GM18511 (cell line): ENCODE results near the gene KRTAP10-4.

ENCODE experiments used
- ATAC-seq: cut with Tn5 transposase; IDR thresholded peaks from one replicate; pipeline ENCODE4 v1.9.1; 2021; ENCODE audit warnings: mild to moderate bottlenecking, moderate library complexity; ENCODE audit not compliant: unreplicated experiment

KRTAP10-4 gene

GRCh38 chr21:44615466-44615865 is 41.9 kb downstream of the KRTAP10-4 start:
- no peak for ATAC-seq

- ATAC-seq: no peak
Observed at GRCh38 chr21:44615911-44616590, 42.5 kb downstream of the KRTAP10-4 start.

DNA sequence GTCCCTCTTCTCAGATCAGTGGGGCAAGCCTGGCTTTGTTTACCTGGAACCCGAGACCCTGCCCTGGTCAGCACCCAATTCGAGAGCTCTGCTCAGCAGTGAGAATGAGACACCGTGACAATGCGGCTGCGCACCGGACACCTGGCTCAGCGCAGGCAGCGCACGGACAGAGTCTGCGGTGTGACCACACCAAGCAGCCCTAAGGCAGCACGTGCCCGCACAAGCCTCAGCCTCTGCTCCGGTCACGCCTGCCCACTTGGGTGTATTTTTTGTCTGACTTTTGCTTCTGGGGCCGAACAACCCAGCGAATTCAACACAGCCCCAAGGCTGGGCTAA is 43.0 kb downstream of the KRTAP10-4 start:
- ATAC-seq: no peak

DNA sequence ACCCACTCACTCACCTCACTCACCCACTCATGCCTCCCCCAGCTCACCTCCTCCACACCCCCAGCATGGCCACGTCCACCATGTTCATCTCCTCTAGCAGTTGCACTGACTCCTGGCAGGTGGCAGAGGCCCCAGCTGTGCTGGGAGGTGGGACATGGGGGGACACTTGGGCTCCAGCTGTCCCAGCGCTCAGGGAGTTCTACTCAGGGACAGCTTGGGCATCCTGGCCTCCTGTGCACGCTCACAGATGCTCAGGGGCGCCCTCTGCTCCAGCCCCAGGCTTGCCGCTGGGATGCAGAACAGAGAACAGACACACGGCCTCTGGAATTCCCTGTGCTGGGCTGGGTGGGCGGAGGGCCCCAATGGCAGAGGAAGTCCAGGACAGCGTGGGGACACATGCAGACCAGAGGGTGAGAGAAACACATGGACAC is 43.6 kb downstream of the KRTAP10-4 start:
- no peak for ATAC-seq

DNA sequence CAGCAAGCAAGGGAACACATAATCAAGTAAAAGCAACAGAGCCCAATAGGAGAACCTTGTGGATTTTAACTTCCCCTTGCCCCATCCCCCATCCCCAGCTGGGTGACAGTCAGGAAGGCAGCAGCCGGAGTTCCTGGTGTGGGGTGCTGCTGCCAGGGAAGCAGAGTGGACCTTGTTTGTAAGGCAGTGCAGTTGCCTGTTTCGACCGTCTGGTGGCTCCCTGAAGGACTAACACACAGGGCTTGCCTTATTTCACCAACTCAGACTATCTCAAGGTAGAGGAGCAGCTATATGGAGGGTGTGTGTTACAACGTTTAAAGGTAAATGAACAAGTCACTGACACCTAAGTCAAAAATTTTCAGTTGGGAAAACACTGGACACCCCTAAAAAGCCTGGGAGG is 45.0 kb downstream of the KRTAP10-4 start:
- no peak for ATAC-seq

DNA sequence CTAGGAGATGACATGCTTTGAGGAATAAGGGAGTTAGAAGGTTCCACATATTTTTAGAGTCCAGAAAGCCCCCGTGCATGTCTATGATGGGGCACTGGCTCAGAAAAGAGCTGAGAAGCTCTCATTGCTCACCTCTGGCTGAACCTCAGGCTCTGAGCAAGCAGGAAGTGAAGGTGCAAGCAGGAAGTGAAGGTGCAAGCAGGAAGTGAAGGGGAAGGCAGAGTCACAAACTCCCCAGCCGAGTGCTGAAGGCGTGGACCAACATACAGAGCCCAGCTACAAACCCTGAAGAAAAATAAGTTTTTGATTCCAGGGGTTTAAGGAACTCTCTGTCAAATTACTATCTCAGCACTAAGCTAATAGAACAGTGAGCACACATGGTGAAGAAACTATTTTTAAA is 45.4 kb downstream of the KRTAP10-4 start:
- no peak for ATAC-seq

DNA sequence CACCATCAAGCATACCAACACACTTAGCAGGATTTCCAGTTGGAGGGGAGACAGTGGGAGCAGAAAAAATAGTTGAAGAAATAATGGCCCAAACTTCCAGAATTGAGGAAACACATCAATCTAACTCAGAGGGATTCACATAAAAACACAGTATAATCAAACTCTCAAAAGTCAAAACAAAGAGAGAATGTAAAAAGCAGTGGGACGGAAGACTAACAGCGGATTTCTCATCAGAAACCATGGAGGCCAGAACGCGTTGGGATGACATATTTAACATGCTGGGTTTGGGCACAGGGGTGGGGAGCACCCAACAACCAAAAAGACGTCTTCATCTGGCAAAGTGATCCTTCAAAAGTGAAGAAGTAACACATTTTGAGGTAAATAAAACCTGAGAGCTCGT is 46.4 kb downstream of the KRTAP10-4 start:
- no peak for ATAC-seq

DNA sequence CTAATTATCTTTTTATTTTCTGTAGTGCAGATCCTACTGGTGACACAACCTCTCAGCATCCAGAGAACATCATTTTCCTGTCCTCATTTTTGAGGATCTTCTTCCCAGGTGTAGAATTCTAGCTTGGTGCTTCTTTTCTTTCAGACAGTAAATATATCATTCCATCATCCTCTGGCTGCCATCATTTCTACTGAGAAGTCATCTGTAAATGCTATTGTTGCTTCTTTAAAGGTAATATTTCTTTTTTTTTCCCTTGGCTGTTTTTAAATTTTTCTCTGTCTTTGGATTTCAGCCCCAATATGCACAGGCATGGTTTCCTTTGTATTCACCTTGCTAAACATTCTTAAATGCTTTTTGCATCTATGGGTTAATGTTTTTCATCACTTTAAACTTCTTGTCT is 50.0 kb downstream of the KRTAP10-4 start:
- ATAC-seq: no peak
